Testis (tissue), 2 donors: ENCODE measurements around the gene GART.
"Not testable (repeated sequence)": the region's sequence is repeated elsewhere in the genome, so short reads cannot be mapped to it uniquely, and the experiment has no call there.

Experiments
- POLR2A ChIP-seq: fragments of 450-650 bp; IDR thresholded peaks from one replicate; pipeline ENCODE4 v1.6.1; 2017; ENCODE audit warnings: antibody characterized with exemption, mild to moderate bottlenecking, moderate library complexity
- TF ChIP-seq, protein P1 (sequence below), 3 experiments: fragments of 450-650 bp in 2 of 3; fragments of 200-600 bp in 1 of 3; sonication (generic) in 1 of 3; IDR thresholded peaks; one replicate each; pipeline ENCODE4 v1.5.1; 2016 to 2019; ENCODE audit warnings: antibody characterized with exemption in 3 of 3, mild to moderate bottlenecking in 2 of 3, moderate library complexity in 1 of 3

GRCh38 chr21:33576741-33577141 lies 34.8 kb upstream of the GART start:
- not testable (repeated sequence) for TF ChIP-seq POLR2A
- TF ChIP-seq, protein P1, sequence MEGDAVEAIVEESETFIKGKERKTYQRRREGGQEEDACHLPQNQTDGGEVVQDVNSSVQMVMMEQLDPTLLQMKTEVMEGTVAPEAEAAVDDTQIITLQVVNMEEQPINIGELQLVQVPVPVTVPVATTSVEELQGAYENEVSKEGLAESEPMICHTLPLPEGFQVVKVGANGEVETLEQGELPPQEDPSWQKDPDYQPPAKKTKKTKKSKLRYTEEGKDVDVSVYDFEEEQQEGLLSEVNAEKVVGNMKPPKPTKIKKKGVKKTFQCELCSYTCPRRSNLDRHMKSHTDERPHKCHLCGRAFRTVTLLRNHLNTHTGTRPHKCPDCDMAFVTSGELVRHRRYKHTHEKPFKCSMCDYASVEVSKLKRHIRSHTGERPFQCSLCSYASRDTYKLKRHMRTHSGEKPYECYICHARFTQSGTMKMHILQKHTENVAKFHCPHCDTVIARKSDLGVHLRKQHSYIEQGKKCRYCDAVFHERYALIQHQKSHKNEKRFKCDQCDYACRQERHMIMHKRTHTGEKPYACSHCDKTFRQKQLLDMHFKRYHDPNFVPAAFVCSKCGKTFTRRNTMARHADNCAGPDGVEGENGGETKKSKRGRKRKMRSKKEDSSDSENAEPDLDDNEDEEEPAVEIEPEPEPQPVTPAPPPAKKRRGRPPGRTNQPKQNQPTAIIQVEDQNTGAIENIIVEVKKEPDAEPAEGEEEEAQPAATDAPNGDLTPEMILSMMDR (IDR thresholded peaks at IDR 0.05), result not testable (repeated sequence)
